T-cell (primary cell): ENCODE data around the gene NR5A2. TPM values are rescaled to one million over a fixed set of nuclear protein-coding genes. Genes with fewer than 3 reads are reported as not detected.

Source experiments
- ATAC-seq, 4 experiments: fragments of 200-7000 bp in 3 of 4; fragments of 150-1000 bp in 1 of 4; cut with Tn5 transposase; replicated peaks in 1 of 4; 1 replicate in 3 of 4; 2 replicates in 1 of 4; pipeline ENCODE4 v1.10.0; 2021; ENCODE audit warnings: moderate library complexity in 3 of 4, mild to moderate bottlenecking in 2 of 4, moderate number of reproducible peaks in 1 of 4
- CTCF ChIA-PET, 2 donors: fragments of 300-600 bp; sonication (Branson Sonifier 250); formaldehyde crosslinking; loops; one replicate each; lab custom pipeline; 2022; ENCODE audit warnings: antibody characterized with exemption in 2 of 2; lab: Charles Lee
- POLR2A ChIA-PET, 2 donors: fragments of 300-600 bp; sonication (Branson Sonifier 250); formaldehyde crosslinking; loops; one replicate each; lab custom pipeline; 2022; ENCODE audit warnings: antibody characterized with exemption in 2 of 2; lab: Charles Lee
- DNase-seq, 35 experiments: peaks; one replicate each; pipeline versions ENCODE4 v3.0.0 to v3.0.0-alpha.2; 2013 to 2023
- H3K27ac ChIP-seq: one replicate; pipeline ENCODE4 v1.5.1; 2013; ENCODE audit warnings: low read length
- H3K27me3 ChIP-seq, 2 experiments: replicated peaks in 1 of 2; 1 replicate in 1 of 2; 2 replicates in 1 of 2; pipeline versions ENCODE4 v1.6.1 to v1.7.0; 2013; ENCODE audit warnings: low read length in 1 of 2, mixed read lengths in 1 of 2; ENCODE audit not compliant: control insufficient read depth in 2 of 2, insufficient read depth in 2 of 2; ENCODE audit errors: extremely low read depth in 1 of 2
- H3K36me3 ChIP-seq, 2 donors: 1 replicate in 1 of 2; 2 replicates in 1 of 2; pipeline versions ENCODE4 v1.6.1 to v1.7.0; 2013; ENCODE audit warnings: low read length in 1 of 2; ENCODE audit not compliant: control insufficient read depth in 2 of 2, insufficient read depth in 1 of 2; ENCODE audit errors: extremely low read depth in 1 of 2
- H3K4me1 ChIP-seq, 2 experiments: 1 replicate in 1 of 2; 2 replicates in 1 of 2; pipeline versions ENCODE4 v1.6.1 to v1.7.0; 2013; ENCODE audit warnings: low read length in 2 of 2, mixed read lengths in 1 of 2; ENCODE audit not compliant: insufficient read depth in 2 of 2, control insufficient read depth in 1 of 2; ENCODE audit errors: extremely low read depth in 1 of 2
- H3K4me3 ChIP-seq, 2 donors: 1 replicate in 1 of 2; 2 replicates in 1 of 2; pipeline versions ENCODE4 v1.5.1 to v1.7.0; 2013; ENCODE audit warnings: mild to moderate bottlenecking in 2 of 2, low read length in 1 of 2, moderate library complexity in 1 of 2; ENCODE audit not compliant: control insufficient read depth in 1 of 2; ENCODE audit errors: extremely low read depth in 1 of 2
- H3K9me3 ChIP-seq: 2 replicates; pipeline ENCODE4 v1.7.0; 2013
- H3K27ac Mint-ChIP-seq, 2 donors: one replicate each; pipeline ENCODE4 v1.8.0; 2020 to 2021; ENCODE audit warnings: mild to moderate bottlenecking in 2 of 2, mixed read lengths in 2 of 2
- H3K27me3 Mint-ChIP-seq, 2 donors: one replicate each; pipeline ENCODE4 v1.8.0; 2021 to 2022; ENCODE audit warnings: mixed read lengths in 2 of 2
- H3K36me3 Mint-ChIP-seq: one replicate; pipeline ENCODE4 v1.8.0; 2021; ENCODE audit warnings: mixed read lengths
- H3K4me1 Mint-ChIP-seq, 3 donors: one replicate each; pipeline ENCODE4 v1.8.0; 2020 to 2022; ENCODE audit warnings: mixed read lengths in 3 of 3, mild to moderate bottlenecking in 1 of 3
- H3K4me3 Mint-ChIP-seq, 3 donors: one replicate each; pipeline ENCODE4 v1.8.0; 2020 to 2022; ENCODE audit warnings: mild to moderate bottlenecking in 3 of 3, mixed read lengths in 3 of 3, moderate library complexity in 3 of 3
- H3K9me3 Mint-ChIP-seq, 3 donors: one replicate each; pipeline ENCODE4 v1.8.0; 2020 to 2022; ENCODE audit warnings: mixed read lengths in 3 of 3
- WGBS: methylation state at CpG from one replicate; pipeline ENCODE4 v1.1.5; 2013; ENCODE audit warnings: missing lambda C conversion rate; ENCODE audit not compliant: insufficient coverage; 5-methylcytosine and 5-hydroxymethylcytosine counted together
- total RNA-seq, 35 experiments: library from RNA in 6 of 35; stranded (reverse) in 6 of 35; fragments of 120-200 nt in 1 of 35; gene quantifications; one replicate each; pipeline versions ENCODE4 v1.2.1 to v1.2.4 and lab custom pipeline; 2013 to 2026

NR5A2 gene
- total RNA-seq, 5 donors from 2014 or later (not counting 1 experiment from before 2014, with no cell fraction given) = 0.15 to 0.19 TPM; not detected in 3

GRCh38 chr1:200118779-200119505 lies 91.4 kb downstream of the NR5A2 start:
- ATAC-seq (no peak), DNase-seq (no peak)
- Mint-ChIP-seq H3K4me1 (no peaks in the 10 kb centered on the region), H3K4me3 (no peak overlapping the region), H3K9me3 (no peaks in the 10 kb centered on the region), H3K27ac (no peak overlapping the region), H3K27me3 (peaks cover 3 to 4% of the 10 kb centered on the region in 2 donors), H3K36me3 (no peaks in the 10 kb centered on the region)
- no peaks in the 10 kb centered on the region for H3K36me3 ChIP-seq
- no peak overlapping the region for H3K4me3 ChIP-seq
- POLR2A ChIA-PET = interaction anchor here in 1 of 2 donors (0.6 kb wide), 1 partner anchor 1448 kb away, joined by 3 read pairs; no protein-coding TSS in a partner anchor
- H3K9me3 ChIP-seq = no peaks in the 10 kb centered on the region
- H3K27me3 ChIP-seq = peaks cover 0 to 3% of the 10 kb centered on the region in 2 experiments
- CTCF ChIA-PET = interaction anchor here in 1 of 2 donors (0.6 kb wide), 1 partner anchor 598 kb away, joined by 4 read pairs; no protein-coding TSS in a partner anchor
- H3K4me1 ChIP-seq = no peaks in the 10 kb centered on the region
- 50% methylated on average over 2 of the region's 3 CpGs for WGBS
- no peak overlapping the region for H3K27ac ChIP-seq

- ChIA-PET CTCF (no interaction called here), POLR2A (no interaction called here)
- H3K4me1 ChIP-seq = no peaks in the 10 kb centered on the region
- Mint-ChIP-seq H3K4me3 (no peak overlapping the region), H3K27me3 (peaks cover 3 to 4% of the 10 kb centered on the region in 2 donors), H3K36me3 (no peaks in the 10 kb centered on the region), H3K27ac (no peak overlapping the region), H3K4me1 (peaks cover 0 to 3% (median 0%) of the 10 kb centered on the region in 3 donors), H3K9me3 (no peaks in the 10 kb centered on the region)
- no peak for DNase-seq
- peaks cover 0 to 3% of the 10 kb centered on the region in 2 experiments for H3K27me3 ChIP-seq
- no peaks in the 10 kb centered on the region for H3K9me3 ChIP-seq
- no peak for ATAC-seq
- H3K36me3 ChIP-seq = no peaks in the 10 kb centered on the region
- no peak overlapping the region for H3K27ac ChIP-seq
- H3K4me3 ChIP-seq = no peak overlapping the region
These were observed 93.9 kb downstream of the NR5A2 start for GRCh38 chr1:200121421-200121820.

DNA sequence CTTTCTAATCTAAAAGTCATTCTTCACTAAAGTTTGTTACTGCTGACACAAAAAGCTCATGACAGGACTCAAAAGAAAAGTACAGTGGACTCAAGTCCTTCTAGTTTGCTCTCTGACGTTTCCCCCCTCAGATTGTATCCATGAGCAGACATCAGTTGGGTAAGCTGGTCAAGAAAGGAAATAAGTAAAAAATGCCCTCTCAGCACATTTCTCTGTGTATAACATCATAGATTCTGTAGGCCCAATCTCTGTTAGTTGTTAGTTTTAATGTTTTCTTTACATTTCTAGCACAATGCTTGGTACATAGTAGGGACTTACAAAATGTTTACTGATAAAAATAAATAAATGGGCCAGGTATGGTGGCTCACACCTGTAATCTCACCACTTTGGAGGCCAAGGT lies 96.8 kb downstream of the NR5A2 start:
- Mint-ChIP-seq H3K36me3 (no peaks in the 10 kb centered on the region), H3K4me3 (no peak overlapping the region), H3K4me1 (peaks cover 6 to 10% (median 8%) of the 10 kb centered on the region in 3 donors), H3K27ac (no peak overlapping the region), H3K9me3 (no peaks in the 10 kb centered on the region), H3K27me3 (peaks cover 3 to 4% of the 10 kb centered on the region in 2 donors)
- H3K27me3 ChIP-seq = peaks cover 0 to 3% of the 10 kb centered on the region in 2 experiments
- DNase-seq = no peak
- no peak for ATAC-seq
- whole genome bisulfite sequencing = no CpG with 5 or more reads among the region's 1 CpG
- no peaks in the 10 kb centered on the region for H3K36me3 ChIP-seq
- no peak overlapping the region for H3K4me3 ChIP-seq
- ChIA-PET CTCF (interaction anchor here in 1 of 2 donors (0.6 kb wide), 1 partner anchor 114 kb away, joined by 4 read pairs; no protein-coding TSS in a partner anchor), POLR2A (no interaction called here)
- H3K27ac ChIP-seq = no peak overlapping the region
- peaks cover 0 to 4% of the 10 kb centered on the region in 2 experiments for H3K4me1 ChIP-seq
- no peaks in the 10 kb centered on the region for H3K9me3 ChIP-seq

GRCh38 chr1:200128081-200128480 lies 100.6 kb downstream of the NR5A2 start:
- H3K27me3 Mint-ChIP-seq = no peaks in the 10 kb centered on the region
- Histone ChIP-seq H3K27ac (no peak overlapping the region), H3K27me3 (no peaks in the 10 kb centered on the region), H3K4me3 (no peak overlapping the region), H3K4me1 (peaks cover 3 to 10% of the 10 kb centered on the region in 2 experiments), H3K9me3 (no peaks in the 10 kb centered on the region), H3K36me3 (no peaks in the 10 kb centered on the region)
- 93% methylated on average over 2 of the region's 7 CpGs for WGBS
- no peak overlapping the region for H3K27ac Mint-ChIP-seq
- no peak overlapping the region for H3K4me3 Mint-ChIP-seq
- no peak for ATAC-seq
- DNase-seq = no peak
- H3K9me3 Mint-ChIP-seq = no peaks in the 10 kb centered on the region
- H3K4me1 Mint-ChIP-seq = peaks cover 15 to 27% (median 21%) of the 10 kb centered on the region in 3 donors
- ChIA-PET POLR2A (interaction anchor here in 1 of 2 donors (0.6 kb wide), 1 partner anchor 338 kb away, joined by 6 read pairs; no protein-coding TSS in a partner anchor), CTCF (no interaction called here)
- no peaks in the 10 kb centered on the region for H3K36me3 Mint-ChIP-seq

GRCh38 chr1:200128944-200129879 lies 101.7 kb downstream of the NR5A2 start:
- Mint-ChIP-seq H3K27me3 (no peaks in the 10 kb centered on the region), H3K36me3 (no peaks in the 10 kb centered on the region), H3K4me1 (peaks cover 15 to 27% (median 21%) of the 10 kb centered on the region in 3 donors), H3K27ac (peak overlapping the region; percentile 55 to 66), H3K9me3 (no peaks in the 10 kb centered on the region), H3K4me3 (no peak overlapping the region)
- CTCF ChIA-PET = no interaction called here
- no peaks in the 10 kb centered on the region for H3K36me3 ChIP-seq
- ATAC-seq (peak; percentile 60 to 92 (median 74)), DNase-seq (peak in 26 of 35 experiments; percentile 1 to 61 (median 23))
- H3K9me3 ChIP-seq = no peaks in the 10 kb centered on the region
- no peak overlapping the region for H3K4me3 ChIP-seq
- H3K4me1 ChIP-seq = peaks cover 3 to 10% of the 10 kb centered on the region in 2 experiments
- 17% methylated on average over 3 of the region's 5 CpGs for WGBS
- H3K27ac ChIP-seq = peak overlapping the region; percentile 1
- POLR2A ChIA-PET = no interaction called here
- H3K27me3 ChIP-seq = no peaks in the 10 kb centered on the region

- Histone ChIP-seq H3K36me3 (no peaks in the 10 kb centered on the region), H3K27ac (no peak overlapping the region), H3K4me1 (peaks cover 3 to 10% of the 10 kb centered on the region in 2 experiments), H3K4me3 (no peak overlapping the region), H3K9me3 (no peaks in the 10 kb centered on the region), H3K27me3 (no peaks in the 10 kb centered on the region)
- ChIA-PET POLR2A (no interaction called here), CTCF (interaction anchor here in 1 of 2 donors (0.8 to 0.9 kb wide), 2 partner anchors 10 to 290 kb away, joined by 3 read pairs; no protein-coding TSS in a partner anchor)
- Mint-ChIP-seq H3K4me1 (peaks cover 15 to 27% (median 21%) of the 10 kb centered on the region in 3 donors), H3K4me3 (no peak overlapping the region), H3K9me3 (no peaks in the 10 kb centered on the region), H3K27ac (peak overlapping the region in 1 of 2 donors; percentile 33), H3K27me3 (no peaks in the 10 kb centered on the region), H3K36me3 (no peaks in the 10 kb centered on the region)
- WGBS = no CpG with 5 or more reads among the region's 1 CpG
- ATAC-seq (no peak), DNase-seq (no peak)
These were observed 103.0 kb downstream of the NR5A2 start for GRCh38 chr1:200130552-200130951.
